ENCODE data around the gene SAAL1. TPM values are rescaled to one million over a fixed set of nuclear protein-coding genes. Genes with fewer than 3 reads are reported as not detected.
"Not testable (repeated sequence)": the region's sequence is repeated elsewhere in the genome, so short reads cannot be mapped to it uniquely, and the experiment has no call there.

The SAAL1 gene
- total RNA-seq, 1 experiment from 2014 or later: 32.1 TPM

DNA sequence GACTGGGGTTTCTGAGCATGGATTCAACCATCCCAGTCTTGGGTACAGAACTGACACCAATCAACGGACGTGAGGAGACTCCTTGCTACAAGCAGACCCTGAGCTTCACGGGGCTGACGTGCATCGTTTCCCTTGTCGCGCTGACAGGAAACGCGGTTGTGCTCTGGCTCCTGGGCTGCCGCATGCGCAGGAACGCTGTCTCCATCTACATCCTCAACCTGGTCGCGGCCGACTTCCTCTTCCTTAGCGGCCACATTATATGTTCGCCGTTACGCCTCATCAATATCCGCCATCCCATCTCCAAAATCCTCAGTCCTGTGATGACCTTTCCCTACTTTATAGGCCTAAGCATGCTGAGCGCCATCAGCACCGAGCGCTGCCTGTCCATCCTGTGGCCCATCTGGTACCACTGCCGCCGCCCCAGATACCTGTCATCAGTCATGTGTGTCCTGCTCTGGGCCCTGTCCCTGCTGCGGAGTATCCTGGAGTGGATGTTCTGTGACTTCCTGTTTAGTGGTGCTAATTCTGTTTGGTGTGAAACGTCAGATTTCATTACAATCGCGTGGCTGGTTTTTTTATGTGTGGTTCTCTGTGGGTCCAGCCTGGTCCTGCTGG is 31.4 kb upstream of the SAAL1 start:
- H3K9me2 ChIP-seq (ENCODE audit: insufficient read depth): no peaks in the 10 kb centered on the region
- H3K4me2 ChIP-seq: no peak overlapping the region
- no peaks in the 10 kb centered on the region for H3K79me2 ChIP-seq (ENCODE audit: low read depth)
- DNase-seq: no peak
- no TSS peak for BruUV-seq (replicated peaks)
- H3K9me3 ChIP-seq (ENCODE audit: insufficient read depth, low read depth): no peaks in the 10 kb centered on the region
- H2AFZ ChIP-seq: no peak overlapping the region
- no peaks in the 10 kb centered on the region for H3F3A ChIP-seq (ENCODE audit: insufficient read depth, low read depth)
- H3K36me3 ChIP-seq (ENCODE audit: low read depth): no peaks in the 10 kb centered on the region
- H3K4me3 ChIP-seq: no peak overlapping the region
- H3K27me3 ChIP-seq (ENCODE audit: insufficient read depth, low read depth): peaks cover 25% of the 10 kb centered on the region; the same call in 1 of the 2 replicates
- TF ChIP-seq EZH2 (IDR thresholded peaks at IDR 0.05; ENCODE audit: low read depth) (no peak), CTCF (conservative IDR thresholded peaks at IDR 0.05) (no peak)
- intact Hi-C loops (cut with micrococcal nuclease; ENCODE audit: unreplicated experiment): no loop called here
- no peak overlapping the region for H3K27ac ChIP-seq
- H4K20me1 ChIP-seq (ENCODE audit: insufficient read depth): no peaks in the 10 kb centered on the region
- ChIA-PET CTCF (no interaction called here), POLR2A (ENCODE audit: unreplicated experiment) (no interaction called here)
- H3K4me1 ChIP-seq (replicated peaks; ENCODE audit: insufficient read depth): no peaks in the 10 kb centered on the region

GRCh38 chr11:18135308-18135707 is 29.4 kb upstream of the SAAL1 start:
- Histone ChIP-seq H3F3A (ENCODE audit: insufficient read depth, low read depth) (no peaks in the 10 kb centered on the region), H3K9me2 (ENCODE audit: insufficient read depth) (no peaks in the 10 kb centered on the region), H3K27ac (no peak overlapping the region), H3K9me3 (ENCODE audit: insufficient read depth, low read depth) (no peaks in the 10 kb centered on the region), H3K79me2 (ENCODE audit: low read depth) (no peaks in the 10 kb centered on the region), H4K20me1 (ENCODE audit: insufficient read depth) (no peaks in the 10 kb centered on the region), H3K36me3 (ENCODE audit: low read depth) (no peaks in the 10 kb centered on the region), H3K27me3 (ENCODE audit: insufficient read depth, low read depth) (peaks cover 25% of the 10 kb centered on the region; the same call in 1 of the 2 replicates), H3K4me2 (no peak overlapping the region), H3K4me1 (replicated peaks; ENCODE audit: insufficient read depth) (no peaks in the 10 kb centered on the region), H2AFZ (no peak overlapping the region), H3K4me3 (no peak overlapping the region)
- ChIA-PET POLR2A (ENCODE audit: unreplicated experiment) (no interaction called here), CTCF (no interaction called here)
- BruUV-seq (replicated peaks): no TSS peak
- TF ChIP-seq CTCF (conservative IDR thresholded peaks at IDR 0.05) (no peak), EZH2 (IDR thresholded peaks at IDR 0.05; ENCODE audit: low read depth) (no peak)
- DNase-seq: no peak
- intact Hi-C loops (cut with micrococcal nuclease; ENCODE audit: unreplicated experiment): no loop called here

GRCh38 chr11:18132341-18132740 is 26.5 kb upstream of the SAAL1 start, which contains the start of gene MRGPRX3:
Gene MRGPRX3 (plus strand): TSS chr11:18132571. CDS start chr11:18137203, 4,632 bp downstream.
- no TSS peak for BruUV-seq (replicated peaks)
- Histone ChIP-seq H3K4me1 (replicated peaks; ENCODE audit: insufficient read depth) (no peaks in the 10 kb centered on the region), H3K79me2 (ENCODE audit: low read depth) (no peaks in the 10 kb centered on the region), H3K4me3 (no peak within 1 kb of the TSS), H3F3A (ENCODE audit: insufficient read depth, low read depth) (no peaks in the 10 kb centered on the region), H3K9me3 (ENCODE audit: insufficient read depth, low read depth) (no peaks in the 10 kb centered on the region), H3K27ac (no peak within 1 kb of the TSS), H4K20me1 (ENCODE audit: insufficient read depth) (no peaks in the 10 kb centered on the region), H2AFZ (no peak within 1 kb of the TSS), H3K9me2 (ENCODE audit: insufficient read depth) (no peaks in the 10 kb centered on the region), H3K4me2 (no peak within 1 kb of the TSS), H3K27me3 (ENCODE audit: insufficient read depth, low read depth) (peaks cover 51% of the 10 kb centered on the region), H3K36me3 (ENCODE audit: low read depth) (no peaks in the 10 kb centered on the region)
- no peak for DNase-seq
- intact Hi-C loops (cut with micrococcal nuclease; ENCODE audit: unreplicated experiment): no loop called here
- ChIA-PET POLR2A (ENCODE audit: unreplicated experiment) (no interaction called here), CTCF (no interaction called here)
- TF ChIP-seq EZH2 (IDR thresholded peaks at IDR 0.05; ENCODE audit: low read depth): no peak
- no peak for TF ChIP-seq CTCF (conservative IDR thresholded peaks at IDR 0.05)

- H3K9me3 ChIP-seq (ENCODE audit: insufficient read depth, low read depth); BruUV-seq (replicated peaks); POLR2A ChIA-PET (ENCODE audit: unreplicated experiment); CTCF ChIA-PET; H3K36me3 ChIP-seq (ENCODE audit: low read depth); H4K20me1 ChIP-seq (ENCODE audit: insufficient read depth); H3K27ac ChIP-seq; H3K9me2 ChIP-seq (ENCODE audit: insufficient read depth); H3K79me2 ChIP-seq (ENCODE audit: low read depth); H3K4me1 ChIP-seq (replicated peaks; ENCODE audit: insufficient read depth); H3F3A ChIP-seq (ENCODE audit: insufficient read depth, low read depth); DNase-seq; H3K4me3 ChIP-seq; H3K4me2 ChIP-seq; H2AFZ ChIP-seq; intact Hi-C loops (cut with micrococcal nuclease; ENCODE audit: unreplicated experiment): not testable (repeated sequence)
- H3K27me3 ChIP-seq (ENCODE audit: insufficient read depth, low read depth): peaks cover 51% of the 10 kb centered on the region
Measured at GRCh38 chr11:18131115-18131514, 25.2 kb upstream of the SAAL1 start.

GRCh38 chr11:18121331-18121828 is 15.5 kb upstream of the SAAL1 start:
- H2AFZ ChIP-seq; H3K27ac ChIP-seq; H3K9me2 ChIP-seq (ENCODE audit: insufficient read depth); H3K36me3 ChIP-seq (ENCODE audit: low read depth); intact Hi-C loops (cut with micrococcal nuclease; ENCODE audit: unreplicated experiment); DNase-seq; H3K4me3 ChIP-seq; BruUV-seq (replicated peaks); H3K9me3 ChIP-seq (ENCODE audit: insufficient read depth, low read depth); POLR2A ChIA-PET (ENCODE audit: unreplicated experiment); H4K20me1 ChIP-seq (ENCODE audit: insufficient read depth); H3F3A ChIP-seq (ENCODE audit: insufficient read depth, low read depth); H3K4me2 ChIP-seq; CTCF ChIA-PET; H3K79me2 ChIP-seq (ENCODE audit: low read depth); H3K4me1 ChIP-seq (replicated peaks; ENCODE audit: insufficient read depth): not testable (repeated sequence)
- peaks cover 21% of the 10 kb centered on the region for H3K27me3 ChIP-seq (ENCODE audit: insufficient read depth, low read depth)

Measured in PC-9 (cell line).